ENCODE measurements around the gene SERPIND1.
"Not testable (repeated sequence)": the region's sequence is repeated elsewhere in the genome, so short reads cannot be mapped to it uniquely, and the experiment has no call there.

SERPIND1 gene, protein sequence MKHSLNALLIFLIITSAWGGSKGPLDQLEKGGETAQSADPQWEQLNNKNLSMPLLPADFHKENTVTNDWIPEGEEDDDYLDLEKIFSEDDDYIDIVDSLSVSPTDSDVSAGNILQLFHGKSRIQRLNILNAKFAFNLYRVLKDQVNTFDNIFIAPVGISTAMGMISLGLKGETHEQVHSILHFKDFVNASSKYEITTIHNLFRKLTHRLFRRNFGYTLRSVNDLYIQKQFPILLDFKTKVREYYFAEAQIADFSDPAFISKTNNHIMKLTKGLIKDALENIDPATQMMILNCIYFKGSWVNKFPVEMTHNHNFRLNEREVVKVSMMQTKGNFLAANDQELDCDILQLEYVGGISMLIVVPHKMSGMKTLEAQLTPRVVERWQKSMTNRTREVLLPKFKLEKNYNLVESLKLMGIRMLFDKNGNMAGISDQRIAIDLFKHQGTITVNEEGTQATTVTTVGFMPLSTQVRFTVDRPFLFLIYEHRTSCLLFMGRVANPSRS

DNA sequence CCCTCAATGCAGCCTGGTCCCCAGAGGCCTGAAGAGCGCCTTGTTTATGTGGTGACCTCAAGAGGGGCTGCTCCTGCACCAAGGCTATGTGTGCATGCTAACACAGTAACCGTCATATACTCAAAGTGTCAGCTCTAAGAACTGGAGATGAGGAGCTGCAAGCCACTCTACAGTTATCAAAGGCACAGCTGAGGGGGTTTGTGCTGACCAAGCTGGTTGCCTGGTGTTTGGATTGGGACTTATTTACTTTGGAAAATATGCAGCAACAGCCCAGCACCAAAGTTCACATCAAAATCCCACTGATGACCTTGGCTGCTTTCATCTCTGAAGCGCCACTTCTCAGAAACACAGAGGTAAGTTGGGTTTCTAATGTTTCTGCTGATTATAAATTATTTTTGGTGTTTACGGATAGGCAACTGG is at the start of gene SERPIND1:
Gene SERPIND1 (plus strand): TSS at position 321 of the 420 bp plus-strand sequence. CDS start 5,200 bp downstream, outside the sequence.
- no peak for DNase-seq

DNA sequence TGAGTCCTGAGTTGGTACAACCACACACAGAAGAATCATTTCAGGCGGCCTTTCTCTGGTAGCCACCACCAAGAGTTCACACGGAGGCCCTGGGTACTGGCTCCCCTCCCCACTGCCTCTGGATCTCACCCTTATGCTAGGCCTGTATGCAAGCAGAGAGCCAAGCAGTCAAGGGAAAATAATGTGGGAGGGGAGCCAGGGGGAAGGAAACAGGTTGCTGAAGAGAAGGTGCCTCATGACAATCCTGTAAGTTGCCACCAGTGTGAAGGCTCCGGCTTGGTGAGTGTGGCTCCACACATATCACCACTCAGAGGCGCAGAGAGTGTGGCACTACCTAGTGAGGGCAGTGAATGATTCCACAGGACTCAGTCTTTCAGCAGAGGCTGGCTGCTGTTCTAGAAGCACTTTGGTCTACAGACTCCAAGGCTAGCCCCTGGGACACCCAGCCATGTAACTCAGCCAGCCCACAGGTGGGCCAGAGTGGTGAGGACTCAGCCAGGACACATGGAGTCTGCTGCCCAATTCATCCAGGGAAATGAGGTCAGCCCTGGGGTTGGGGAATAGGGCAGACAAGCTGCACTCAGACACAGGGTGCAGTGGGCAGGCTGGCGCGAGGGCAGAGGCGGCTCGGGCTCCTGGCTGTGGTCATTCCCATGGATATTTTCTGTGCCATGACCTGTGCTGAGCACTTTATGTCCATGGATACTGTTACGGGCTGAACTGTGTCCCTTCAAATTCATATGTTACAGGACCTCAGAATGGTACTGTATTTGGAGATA is 49.0 kb upstream of the SERPIND1 start:
- DNase-seq = no peak

DNA sequence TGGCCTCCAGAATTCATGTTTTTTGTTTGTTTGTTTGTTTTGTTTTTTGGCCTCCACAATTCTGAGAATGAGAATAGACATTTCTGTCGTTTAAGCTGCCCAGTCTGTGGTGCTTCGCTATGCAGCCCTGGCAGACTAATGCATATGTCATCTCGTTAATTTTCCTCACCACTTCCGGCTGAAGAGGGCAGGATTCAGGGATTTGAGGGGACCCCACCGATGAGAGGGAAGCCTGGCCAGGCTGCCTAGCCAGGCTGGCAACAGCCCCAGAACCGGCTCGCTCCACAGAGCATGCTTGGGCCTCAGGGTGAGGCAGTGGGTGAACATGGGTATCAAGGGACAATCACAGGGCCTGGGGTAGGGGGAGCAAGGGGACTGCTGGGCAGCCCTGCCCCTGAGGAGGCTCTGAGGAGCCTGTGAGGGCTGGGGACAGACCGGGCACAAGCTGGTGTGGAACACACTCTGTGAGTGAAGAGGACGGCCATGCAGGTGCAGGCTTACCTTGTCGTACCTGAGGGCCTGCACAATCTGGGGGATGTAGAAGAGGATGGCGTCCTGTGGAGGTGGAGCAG is 47.8 kb upstream of the SERPIND1 start:
- DNase-seq = no peak

DNA sequence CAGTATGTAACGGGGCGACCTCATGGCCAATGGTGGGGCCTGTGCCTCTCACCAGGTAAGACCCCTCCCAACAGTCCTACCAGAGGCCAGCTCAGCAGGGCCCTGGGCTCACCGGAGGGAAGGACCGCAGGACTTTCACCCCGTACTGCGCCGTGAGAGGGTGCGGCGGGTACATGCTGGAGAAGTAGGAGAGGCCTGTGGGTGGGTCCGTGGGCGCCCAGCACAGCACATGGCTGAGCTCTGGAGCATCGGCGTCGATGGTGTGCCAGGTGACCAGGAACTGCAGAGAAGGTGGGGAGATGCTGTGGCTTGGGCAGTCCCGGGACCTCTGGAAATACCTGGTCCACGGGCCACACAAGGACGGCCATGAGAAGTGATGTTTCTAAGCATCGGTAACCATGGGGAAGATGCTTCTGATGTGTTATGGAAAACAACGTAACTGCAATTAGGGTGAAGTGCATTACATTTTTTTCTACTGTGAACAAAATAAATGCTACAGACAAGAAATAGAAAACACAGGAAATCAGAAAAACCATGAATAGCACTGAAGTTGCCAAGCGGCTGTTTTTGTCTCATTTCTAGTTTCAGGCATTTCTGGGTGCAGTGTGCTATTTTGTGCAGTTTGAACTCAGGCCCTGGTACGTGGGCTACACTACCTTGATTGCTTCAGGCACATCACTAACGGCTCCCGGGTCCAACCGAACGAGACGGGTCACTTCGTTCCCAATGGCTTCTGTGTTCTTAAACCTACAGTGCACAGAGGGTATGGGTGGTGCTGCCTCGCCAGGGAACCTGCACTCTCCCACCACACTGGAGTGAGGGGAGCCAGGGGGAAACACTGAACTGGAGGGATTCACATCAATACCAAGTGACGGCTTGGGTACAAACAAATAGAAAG is 46.5 kb upstream of the SERPIND1 start:
- DNase-seq = no peak

DNA sequence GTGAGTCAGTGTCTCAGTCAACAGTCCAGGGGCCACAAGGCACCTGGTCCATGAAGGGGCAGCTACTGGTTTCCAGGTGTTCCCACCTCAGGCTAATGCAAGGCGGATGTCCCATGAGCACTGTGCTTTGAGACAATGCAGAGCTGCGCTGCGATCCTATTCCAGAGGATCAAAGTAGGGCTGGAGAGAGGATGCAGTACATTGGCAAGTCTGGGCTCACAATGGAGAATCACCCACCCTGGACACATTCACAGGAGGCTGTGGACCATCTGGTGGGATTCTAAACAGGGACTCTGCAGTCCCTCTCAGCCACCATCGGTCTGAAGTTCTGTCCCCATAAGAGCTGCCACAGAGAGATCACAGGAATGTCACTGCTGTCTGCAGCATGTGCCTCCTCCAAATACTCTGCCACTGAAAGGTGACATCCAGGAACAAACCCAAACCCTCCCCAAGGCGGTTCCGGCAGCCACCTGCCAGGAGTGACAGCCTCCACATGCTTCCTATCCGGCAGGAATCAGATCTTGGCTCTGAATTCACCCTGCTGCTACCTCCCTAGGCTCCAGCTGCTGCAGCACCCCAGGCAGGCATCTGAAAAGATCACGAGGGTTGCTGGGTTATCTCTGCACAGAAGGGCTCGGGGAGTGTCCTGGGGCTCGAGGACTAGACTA is 45.3 kb upstream of the SERPIND1 start:
- no peak for DNase-seq

DNA sequence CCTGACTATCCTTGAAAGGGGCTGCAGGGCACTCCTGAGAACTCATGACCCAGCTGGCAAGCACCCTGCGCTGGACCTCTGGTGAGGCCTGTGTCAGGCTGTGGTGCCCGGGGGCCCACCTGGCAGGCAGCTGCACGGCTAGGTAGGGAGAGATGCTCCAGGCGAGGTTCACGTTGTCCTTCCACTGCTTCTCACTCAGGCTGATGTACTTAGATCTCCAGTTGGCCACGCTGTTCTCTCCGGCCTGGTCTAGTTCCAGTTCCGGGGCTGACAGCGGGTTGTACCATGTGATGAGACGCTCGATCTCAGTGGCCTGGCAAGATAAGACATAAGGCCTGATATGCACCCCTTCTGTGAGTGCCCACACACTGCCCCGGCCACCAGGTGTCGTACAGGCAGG is 44.7 kb upstream of the SERPIND1 start:
- no peak for DNase-seq

DNA sequence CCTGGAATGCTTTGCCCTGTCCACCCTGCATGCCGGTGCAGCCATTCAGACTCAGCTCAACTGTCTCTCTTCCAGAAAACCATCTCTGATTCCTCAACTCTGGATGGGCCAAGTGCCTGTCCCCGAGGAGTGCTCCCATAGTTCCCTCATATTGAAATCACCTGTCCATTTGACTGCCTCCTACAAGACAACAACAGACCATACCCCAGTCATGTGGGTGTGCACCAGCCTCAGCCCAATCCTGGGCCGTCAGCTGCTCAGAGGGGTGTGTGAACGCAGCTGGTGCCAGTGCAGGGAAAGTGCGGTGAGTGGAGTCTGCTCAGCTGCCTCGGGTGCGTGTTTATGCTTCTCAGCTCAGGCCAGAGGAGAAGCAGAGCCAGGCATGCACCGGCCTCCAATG is 41.5 kb upstream of the SERPIND1 start:
- not testable (repeated sequence) for DNase-seq

DNA sequence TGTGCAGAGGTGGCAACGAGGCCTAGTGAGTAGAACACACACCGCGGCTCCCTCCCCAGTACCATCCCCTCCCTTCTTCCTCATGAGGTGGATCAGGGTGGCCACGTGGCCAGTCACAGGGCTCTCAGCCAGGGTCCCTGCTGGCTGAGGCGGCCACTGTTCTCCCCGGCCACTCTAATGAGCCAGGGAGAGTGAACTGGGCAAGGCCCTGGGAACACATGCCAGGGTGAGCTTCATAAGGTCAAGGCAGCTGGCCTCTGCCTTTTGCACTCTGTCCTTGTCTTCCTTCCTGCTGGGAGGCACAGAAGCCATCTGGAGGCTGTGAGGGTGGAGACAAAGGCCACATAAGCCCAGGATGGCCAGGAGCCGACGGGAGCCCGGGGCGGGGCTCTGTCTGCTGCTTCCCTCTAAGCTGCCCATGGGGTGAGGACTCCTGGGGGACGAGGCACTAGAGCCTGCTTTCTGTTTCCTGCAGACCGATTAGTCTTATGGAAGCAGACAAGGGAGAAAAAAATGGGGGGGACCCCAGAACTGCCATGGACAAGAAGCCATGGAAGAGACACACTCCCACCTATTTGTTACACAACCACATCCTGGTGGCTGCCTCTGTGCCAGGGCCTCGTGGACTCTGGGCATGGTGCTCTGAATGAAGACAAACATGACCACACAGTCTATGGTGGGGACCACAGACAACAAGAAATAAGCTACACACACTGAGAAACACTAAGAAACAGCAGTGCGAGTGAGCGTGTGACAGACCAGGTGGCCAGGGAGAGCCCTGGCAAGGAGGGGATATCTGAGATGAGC is 38.4 kb upstream of the SERPIND1 start:
- not testable (repeated sequence) for DNase-seq

DNA sequence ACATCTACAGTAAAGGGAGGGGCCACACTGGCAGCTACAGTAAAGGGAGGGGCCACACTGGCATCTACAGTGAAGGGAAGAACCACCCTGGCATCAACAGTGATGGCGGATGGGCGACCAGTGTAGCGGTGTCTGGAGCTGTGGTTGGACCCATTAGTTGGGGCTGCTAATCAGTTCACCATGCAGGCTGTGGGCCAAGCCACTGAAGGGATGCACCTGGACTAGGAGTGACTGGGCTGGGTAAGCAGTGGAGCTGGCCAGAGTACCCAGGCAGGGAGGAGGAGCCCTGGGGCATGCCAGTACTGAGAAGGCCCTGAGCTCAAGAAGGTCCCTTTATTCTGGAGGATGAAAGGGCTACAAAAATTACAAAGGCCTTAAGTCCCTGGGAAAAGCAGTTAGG is 37.0 kb upstream of the SERPIND1 start:
- not testable (repeated sequence) for DNase-seq

DNA sequence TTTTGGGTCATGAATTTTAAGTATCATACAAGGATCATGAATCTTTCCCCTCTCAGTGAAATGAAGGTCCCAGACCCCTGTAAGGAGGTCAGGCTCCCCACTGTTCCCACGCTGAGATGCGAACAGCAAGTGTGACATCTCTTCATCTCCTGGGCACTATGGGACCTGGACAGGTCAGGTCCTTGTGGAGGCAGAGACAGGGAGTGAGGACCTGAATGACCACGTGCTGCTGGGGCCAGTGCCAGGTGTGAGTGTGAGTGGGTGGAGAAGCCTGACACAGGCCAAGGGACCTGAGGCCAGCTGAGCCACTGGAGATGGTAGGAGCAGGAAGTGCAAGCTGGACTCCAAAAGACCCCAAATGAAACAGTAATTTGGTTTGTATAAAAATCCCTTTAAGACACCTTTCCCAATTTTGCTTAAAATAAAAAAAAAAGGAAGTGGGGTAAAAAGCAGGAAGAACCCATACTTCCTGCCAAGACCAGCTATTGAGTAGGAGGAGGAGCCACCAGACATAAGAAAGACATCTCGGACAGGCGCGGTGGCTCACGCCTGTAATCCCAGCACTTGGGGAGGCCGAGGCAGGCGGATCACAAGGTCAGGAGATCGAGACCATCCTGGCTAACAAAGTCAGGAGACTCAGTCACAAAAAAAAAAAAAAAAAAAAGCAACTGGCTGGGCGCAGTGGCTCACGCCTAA is 35.4 kb upstream of the SERPIND1 start:
- DNase-seq = peak; percentile 60 to 69 (median 65)

DNA sequence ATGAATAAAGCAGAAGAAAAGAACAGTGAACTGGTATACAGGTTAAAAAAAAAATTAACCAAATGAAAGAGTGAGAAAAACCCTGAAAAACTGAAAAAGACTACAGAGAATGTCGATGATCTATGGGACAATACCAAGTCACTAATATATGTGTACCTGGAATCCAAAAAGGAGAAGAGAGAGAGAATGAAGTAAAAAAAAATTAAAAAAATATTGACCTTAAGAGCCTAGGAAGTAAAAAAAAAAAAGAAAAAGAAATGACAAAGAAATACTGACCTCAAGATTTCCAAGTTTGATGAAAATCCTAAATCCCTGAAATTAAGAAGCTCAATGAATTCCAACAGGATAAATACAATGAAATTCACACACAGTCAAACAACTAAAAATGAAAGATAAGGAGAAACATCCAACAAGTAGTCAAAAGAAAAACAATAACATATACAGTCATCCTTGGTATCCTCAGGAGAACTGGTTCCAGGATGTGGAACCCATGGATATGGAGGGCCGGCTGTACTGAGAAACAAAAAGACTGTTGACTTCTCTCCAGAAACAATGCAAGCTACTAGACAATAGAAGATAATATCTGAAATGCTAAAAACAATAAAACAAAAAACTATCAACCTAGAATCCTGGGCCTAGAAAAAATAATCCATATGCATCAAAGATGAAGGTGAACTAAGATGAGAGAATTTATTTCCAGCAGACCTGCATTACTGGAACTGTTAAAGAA is 33.5 kb upstream of the SERPIND1 start:
- DNase-seq = no peak

DNA sequence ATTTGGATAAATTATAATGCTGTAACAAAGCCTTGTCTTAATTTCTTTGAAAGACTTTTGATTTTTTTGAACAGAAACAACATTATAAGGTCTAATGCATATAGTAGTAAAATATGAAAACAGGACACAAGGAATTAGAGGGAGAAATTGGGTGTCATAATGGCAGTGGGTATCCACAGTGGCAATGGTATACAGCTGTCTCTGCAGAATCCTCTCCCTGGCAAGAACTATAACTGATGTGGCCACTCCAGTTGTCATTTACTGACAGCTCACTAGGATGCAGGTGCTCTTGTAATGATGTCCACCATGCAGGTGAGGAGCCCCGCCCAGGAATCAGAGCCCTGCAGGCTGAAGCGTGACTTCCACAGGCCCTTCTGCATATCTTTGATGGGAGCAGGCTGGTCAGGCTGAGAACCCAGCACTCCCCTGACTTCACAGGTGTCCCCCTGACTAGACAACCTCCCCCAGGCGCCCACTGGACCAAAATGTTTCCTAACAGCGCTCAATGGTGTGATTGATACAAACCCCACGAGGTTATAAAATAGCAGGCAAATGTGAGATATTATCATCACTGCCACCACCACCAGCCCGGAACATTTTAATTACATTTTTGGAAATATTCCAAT is 32.8 kb upstream of the SERPIND1 start:
- DNase-seq = no peak

DNA sequence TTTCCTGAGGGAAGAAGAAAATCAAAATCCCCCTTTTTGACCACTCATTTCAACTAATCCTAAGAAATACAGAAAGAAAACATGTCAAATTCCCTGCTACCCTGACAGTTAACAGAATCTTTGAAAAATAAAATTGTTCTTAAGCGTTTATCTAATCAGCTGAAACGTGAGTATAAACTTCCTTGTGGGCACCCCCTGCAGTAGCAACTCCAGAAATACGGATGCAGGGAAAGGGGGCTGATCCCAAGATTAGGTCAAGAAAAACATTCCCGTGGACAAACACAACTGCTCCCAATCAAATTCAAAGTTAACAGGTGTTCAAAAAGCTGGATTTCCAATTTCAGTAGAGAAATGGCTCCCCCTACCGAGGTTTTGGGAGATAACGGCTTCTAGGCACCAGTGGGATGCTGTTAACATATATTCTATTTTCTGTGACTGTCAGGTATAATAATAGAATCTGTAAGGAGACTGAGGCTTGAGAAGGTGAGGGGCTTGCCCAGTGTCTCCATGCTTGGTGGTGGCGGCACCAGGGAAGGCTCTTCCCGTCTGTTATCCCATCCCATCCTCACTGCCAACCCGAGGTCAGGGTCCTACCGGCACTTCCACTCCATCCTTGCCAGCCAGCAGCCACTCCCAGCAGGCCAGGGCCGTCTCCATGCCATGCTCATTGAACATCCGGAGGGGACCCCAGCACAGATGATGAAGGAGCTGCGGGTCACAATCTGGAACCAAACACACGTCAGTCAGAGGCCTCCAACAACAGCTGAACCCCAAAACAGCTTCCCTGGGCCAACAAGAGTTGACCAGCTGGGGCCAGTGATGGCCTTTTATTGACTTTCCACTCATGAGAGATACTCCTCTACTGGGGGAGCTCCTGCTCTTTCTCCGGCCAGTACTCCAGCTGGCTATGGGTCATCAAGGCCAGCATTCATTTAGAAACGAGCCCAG is 32.0 kb upstream of the SERPIND1 start:
- DNase-seq = peak; percentile 50 to 53 (median 50)

DNA sequence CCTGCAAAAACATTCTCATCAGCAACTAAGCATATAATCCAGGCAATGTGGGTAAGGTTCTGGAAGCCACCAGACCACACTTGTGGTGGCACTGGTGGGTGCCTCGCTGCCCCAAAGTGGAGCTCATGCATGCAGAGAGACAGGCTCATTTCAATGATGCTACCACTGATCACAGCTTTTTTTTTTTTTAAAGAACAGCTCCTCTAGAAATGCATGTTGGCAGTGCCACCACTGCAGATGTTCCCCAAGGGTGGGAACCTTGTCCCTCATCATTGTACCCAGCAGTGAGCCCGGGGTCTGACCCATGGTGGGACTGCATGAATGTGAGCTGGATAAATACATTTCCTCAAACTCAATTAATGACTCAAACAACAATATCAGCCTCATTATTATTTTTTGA is 31.1 kb upstream of the SERPIND1 start:
- no peak for DNase-seq

DNA sequence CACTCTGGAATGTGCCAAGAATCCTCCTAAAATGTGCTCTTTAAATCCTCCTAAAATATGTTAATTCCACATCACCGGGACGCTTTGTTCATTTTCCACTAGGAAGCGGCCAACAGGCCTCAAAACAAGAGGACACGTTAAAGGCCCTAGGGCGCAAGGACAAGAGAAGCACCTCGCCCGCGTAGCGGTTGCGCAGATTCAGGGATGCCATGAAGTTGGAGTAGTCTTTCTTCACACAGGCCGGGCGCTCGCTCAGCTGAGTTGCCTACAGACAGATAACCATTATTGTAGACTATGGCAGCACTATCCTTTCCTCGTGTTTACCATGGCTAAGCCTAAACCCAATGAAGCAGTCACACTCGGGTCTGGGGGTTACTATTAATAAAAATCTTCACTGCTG is 29.5 kb upstream of the SERPIND1 start:
- no peak for DNase-seq

DNA sequence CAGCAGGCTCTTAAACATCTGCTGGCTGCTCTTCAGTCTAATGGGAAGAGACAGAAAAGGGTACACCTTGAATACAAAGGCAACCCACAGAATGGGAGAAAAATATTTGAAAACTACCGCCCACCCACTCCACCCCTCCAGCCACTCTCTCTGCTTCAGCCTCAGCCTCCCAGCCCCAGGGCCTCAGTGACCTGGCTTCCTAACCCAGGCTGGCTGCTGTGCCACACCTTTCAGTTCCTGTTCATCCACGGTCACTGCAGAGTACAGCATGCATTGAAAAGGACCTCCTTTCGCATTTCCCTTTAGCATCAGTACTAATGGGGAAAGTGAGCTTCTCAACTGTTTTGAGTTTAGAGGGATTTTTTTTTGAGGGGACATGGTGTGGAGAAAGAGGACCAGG is 28.8 kb upstream of the SERPIND1 start:
- DNase-seq = no peak

DNA sequence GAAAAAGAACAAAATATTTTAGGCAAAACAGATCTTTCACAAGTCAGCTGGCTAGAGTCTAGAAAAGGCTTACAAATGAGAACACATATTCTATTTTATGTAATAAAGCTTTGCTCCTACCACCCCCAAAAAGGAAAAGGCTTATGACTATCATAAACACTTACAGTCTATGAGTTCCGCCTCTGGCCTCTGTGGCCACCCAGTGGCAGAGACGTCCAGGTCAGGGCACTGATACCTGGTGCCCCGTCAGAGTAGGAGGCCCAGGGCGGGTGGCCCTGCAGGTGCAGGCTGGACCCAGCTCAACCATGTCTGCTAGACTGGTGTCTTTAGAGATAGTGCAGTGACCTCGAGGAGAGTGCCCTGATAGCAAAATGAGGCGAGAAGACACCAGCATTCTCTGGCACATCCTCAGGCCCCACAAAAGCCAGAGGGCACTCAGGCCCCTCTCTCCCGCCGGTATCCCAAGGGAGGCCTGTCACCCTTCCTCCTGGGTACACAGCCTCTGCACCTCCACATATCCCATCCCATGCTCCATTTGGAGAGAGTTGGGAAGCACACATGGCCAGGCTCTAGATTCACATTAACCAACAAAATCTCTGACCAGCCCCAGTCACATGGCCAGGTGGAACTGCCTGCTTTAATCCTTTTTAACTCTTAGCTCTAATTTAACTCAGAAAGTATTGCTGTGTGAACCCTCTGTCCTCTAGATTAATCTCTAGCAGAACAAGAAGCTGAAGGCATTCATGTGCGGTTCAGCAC is 27.3 kb upstream of the SERPIND1 start:
- DNase-seq = no peak
